Suppressor macrophage treated with lipopolysaccharide for 4 hours (primary cell): ENCODE measurements around the gene COMMD3.

Source experiments
- DNase-seq: peaks from one replicate; pipeline ENCODE4 v3.0.0-alpha.2; 2020

The COMMD3 gene

GRCh38 chr10:22320591-22321155 is 4.5 kb downstream of the COMMD3 start, which contains the start of gene BMI1:
Gene BMI1 (plus strand): TSS chr10:22321099. CDS start chr10:22326450, 5,351 bp downstream.
- DNase-seq: peak; percentile 51

GRCh38 chr10:22321156-22321923 is 5.2 kb downstream of the COMMD3 start:
- peak; percentile 70 for DNase-seq

- DNase-seq: no peak
Observed at GRCh38 chr10:22321924-22322640, 5.9 kb downstream of the COMMD3 start.

GRCh38 chr10:22322641-22323160 is 6.5 kb downstream of the COMMD3 start:
- no peak for DNase-seq

GRCh38 chr10:22323538-22324305 is 7.5 kb downstream of the COMMD3 start:
- DNase-seq: no peak

GRCh38 chr10:22324413-22324812 is 8.2 kb downstream of the COMMD3 start:
- no peak for DNase-seq

GRCh38 chr10:22324893-22325271 is 8.7 kb downstream of the COMMD3 start:
- no peak for DNase-seq

GRCh38 chr10:22325272-22326144 is 9.3 kb downstream of the COMMD3 start:
- peak; percentile 70 for DNase-seq

GRCh38 chr10:22326145-22326702 is 10.0 kb downstream of the COMMD3 start:
- DNase-seq: no peak

GRCh38 chr10:22329150-22329549 is 13.0 kb downstream of the COMMD3 start:
- DNase-seq: no peak

- no peak for DNase-seq
Observed at GRCh38 chr10:22332116-22332692, 16.0 kb downstream of the COMMD3 start.

- peak; percentile 26 for DNase-seq
Observed at GRCh38 chr10:22333167-22333974, 17.2 kb downstream of the COMMD3 start.

- DNase-seq: no peak
Observed at GRCh38 chr10:22333975-22334282, 17.7 kb downstream of the COMMD3 start.

GRCh38 chr10:22334414-22335172 is 18.4 kb downstream of the COMMD3 start:
- no peak for DNase-seq

- peak; percentile 76 for DNase-seq
Observed at GRCh38 chr10:22335173-22335933, 19.2 kb downstream of the COMMD3 start.

- DNase-seq: peak; percentile 29
Observed at GRCh38 chr10:22338185-22338900, 22.2 kb downstream of the COMMD3 start.

GRCh38 chr10:22338931-22339330 is 22.7 kb downstream of the COMMD3 start:
- peak; percentile 38 for DNase-seq

- DNase-seq: no peak
Observed at GRCh38 chr10:22339761-22340328, 23.7 kb downstream of the COMMD3 start.
